Right lobe of liver (tissue), 4 donors: ENCODE data around the gene LEF1.

ENCODE experiments used
- CTCF ChIP-seq, 4 donors: fragments of 200-600 bp in 3 of 4; fragments of 450-650 bp in 1 of 4; IDR thresholded peaks; one replicate each; pipeline versions ENCODE4 v1.5.1 to v1.8.0; 2016 to 2022; ENCODE audit warnings: antibody characterized with exemption in 4 of 4, mild to moderate bottlenecking in 2 of 4
- POLR2A ChIP-seq: fragments of 450-650 bp; IDR thresholded peaks from one replicate; pipeline ENCODE4 v1.6.1; 2017; ENCODE audit warnings: antibody characterized with exemption, mild to moderate bottlenecking
- donor health status: DM: no; HTN: no; CAD: no.
- donor health status: DM: no; HTN: no; CAD: no.
- donor health status: DM: no; HTN: yes; CAD: no.

DNA sequence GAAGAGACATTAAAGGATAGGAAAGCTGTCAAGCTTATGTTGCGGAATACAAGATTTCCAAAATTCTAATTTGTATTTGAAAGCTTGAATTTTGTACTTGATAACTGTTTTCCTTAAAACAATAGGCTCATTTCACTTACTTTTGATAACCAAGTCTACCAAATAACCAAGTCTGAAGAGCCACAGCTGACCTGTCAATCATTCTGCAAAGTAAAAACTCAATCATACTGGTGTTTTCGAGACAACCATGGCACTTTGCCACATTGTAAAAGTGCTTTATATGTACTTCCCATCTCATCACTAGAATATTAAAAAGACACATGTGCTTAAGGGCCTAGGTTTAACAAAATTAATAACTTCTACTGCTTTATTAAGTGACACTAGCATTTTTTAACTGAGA, 47.9 kb downstream of the LEF1 start:
- TF ChIP-seq POLR2A (no peak), CTCF (IDR thresholded peaks at IDR 0.05) (no peak)
